ENCODE measurements around the gene SORCS2. TPM values are rescaled to one million over a fixed set of nuclear protein-coding genes. Genes with fewer than 3 reads are reported as not detected.

The SORCS2 gene
- total and polyA plus RNA-seq, 2 of the 4 experiments (the other 2 are of a cell fraction): 0.36 to 0.62 TPM

GRCh38 chr4:7620814-7621176 lies 428.5 kb downstream of the SORCS2 start:
- Histone ChIP-seq H4K91ac (ENCODE audit: insufficient read depth, low read depth, low read length) (no peak overlapping the region), H3K9me1 (ENCODE audit: insufficient read depth, low read length) (no peaks in the 10 kb centered on the region), H2AFZ (replicated peaks; ENCODE audit: low read length, poor library complexity) (no peak overlapping the region), H4K5ac (ENCODE audit: low read depth, low read length) (no peak overlapping the region), H3K4ac (ENCODE audit: low read depth, low read length) (no peak overlapping the region), H2BK5ac (ENCODE audit: low read depth, low read length, poor library complexity, severe bottlenecking) (no peak overlapping the region), H3K14ac (replicated peaks; ENCODE audit: low read depth, low read length) (no peak overlapping the region), H3K18ac (ENCODE audit: low read depth, low read length) (no peak overlapping the region), H2BK20ac (ENCODE audit: low read depth, low read length) (no peak overlapping the region), H3K23ac (ENCODE audit: low read depth, low read length) (no peak overlapping the region), H3K9ac (ENCODE audit: low read depth, low read length) (no peak overlapping the region), H3K4me2 (ENCODE audit: low read depth, low read length) (no peak overlapping the region), H2AK9ac (replicated peaks; ENCODE audit: low read depth, low read length, poor library complexity) (no peak overlapping the region), H3K79me1 (ENCODE audit: low read depth in 1 of 2, low read length in 2 of 2) (no peaks in the 10 kb centered on the region), H3K9me3 (ENCODE audit: control insufficient read depth, insufficient read depth, low read length) (0 out of 2 replicates have a peak, but pooled peaks cover 3% of the 10 kb centered on the region), H2BK15ac (ENCODE audit: low read depth, low read length) (no peak overlapping the region), H2BK120ac (ENCODE audit: low read depth, low read length) (no peak overlapping the region), H3K36me3 (ENCODE audit: control insufficient read depth, insufficient read depth, low read length) (no peaks in the 10 kb centered on the region), H3K27ac (ENCODE audit: insufficient read depth, low read length) (no peak overlapping the region), H3K56ac (ENCODE audit: extremely low read depth, insufficient read depth, low read length) (no peak overlapping the region), H3K27me3 (ENCODE audit: control insufficient read depth, insufficient read depth, low read length) (peaks cover 42% of the 10 kb centered on the region), H2AK5ac (ENCODE audit: low read depth, low read length) (no peak overlapping the region), H4K8ac (ENCODE audit: low read depth in 2 of 2, low read length in 2 of 2) (no peak overlapping the region), H3K4me3 (ENCODE audit: insufficient read depth, low read depth, low read length) (no peak overlapping the region), H4K20me1 (ENCODE audit: insufficient read depth, low read length) (no peaks in the 10 kb centered on the region), H3K4me1 (ENCODE audit: control insufficient read depth, insufficient read depth, low read length) (peaks cover 2% of the 10 kb centered on the region; the same call in 1 of the 2 replicates)
- intact Hi-C loops (cut with micrococcal nuclease): no loop called here
- in situ Hi-C loops (cut with MboI; ENCODE audit: low sequenced_read_pairs): no loop called here
- 17% methylated on average over 2 of the region's 10 CpGs; no CpG with 5 or more reads in 1 of the 2 experiments for WGBS, 2 experiments (ENCODE audit: extremely low coverage in 2 of 2, insufficient read length in 1 of 2)
- BruUV-seq (replicated peaks): no TSS peak
- POLR2A ChIA-PET (ENCODE audit: unreplicated experiment): no interaction called here
- TF ChIP-seq POLR2A (IDR thresholded peaks at IDR 0.05; ENCODE audit: low read depth, low read length) (no peak), NFE2L2 (IDR thresholded peaks at IDR 0.05; ENCODE audit: low read depth, low read length) (no peak), USF2 (IDR thresholded peaks at IDR 0.05; ENCODE audit: low read depth, low read length) (no peak), MXI1 (IDR thresholded peaks at IDR 0.05; ENCODE audit: borderline replicate concordance, low read depth, low read length) (no peak), SMC3 (IDR thresholded peaks at IDR 0.05; ENCODE audit: low read depth, low read length) (no peak), RFX5 (IDR thresholded peaks at IDR 0.05; ENCODE audit: low read depth, low read length) (no peak), RAD21 (IDR thresholded peaks at IDR 0.05; ENCODE audit: low read length) (no peak)
- CTCF ChIA-PET: no interaction called here
- DNase-seq (no peak), ATAC-seq (ENCODE audit: low read depth) (no peak)
- dilution Hi-C loops (cut with HindIII; ENCODE audit: low sequenced_read_pairs, unreplicated experiment): no loop called here
